HG03575 (cell line): Measurements from ENCODE around the gene CAMTA2.

Experiments used
- ATAC-seq: cut with Tn5 transposase; IDR thresholded peaks from one replicate; pipeline ENCODE4 v1.9.1; 2021; ENCODE audit not compliant: unreplicated experiment, insufficient number of reproducible peaks, low FRiP score; ENCODE audit errors: extremely low read depth

Gene CAMTA2

GRCh38 chr17:4972322-4972721 is 15.2 kb downstream of the CAMTA2 start:
- ATAC-seq, result no peak

DNA sequence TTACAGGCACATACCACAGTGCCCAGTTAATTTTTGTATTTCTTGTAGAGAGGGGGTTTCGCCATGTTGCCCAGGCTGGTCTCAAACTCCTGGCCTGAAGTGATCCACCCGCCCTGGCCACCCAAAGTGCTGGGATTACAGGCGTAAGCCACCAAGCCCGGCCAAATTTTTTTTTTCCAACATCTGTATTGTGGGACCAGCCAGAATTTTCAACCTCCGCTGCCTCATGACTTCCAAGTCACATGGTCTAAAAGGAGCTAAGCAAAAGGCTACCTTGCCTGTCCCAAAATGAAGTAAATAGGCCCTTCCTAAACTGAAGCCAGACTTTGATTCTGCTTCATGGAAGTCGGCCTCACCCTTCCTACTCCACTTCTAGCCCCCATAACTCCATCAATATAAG is 15.6 kb downstream of the CAMTA2 start:
- no peak for ATAC-seq

DNA sequence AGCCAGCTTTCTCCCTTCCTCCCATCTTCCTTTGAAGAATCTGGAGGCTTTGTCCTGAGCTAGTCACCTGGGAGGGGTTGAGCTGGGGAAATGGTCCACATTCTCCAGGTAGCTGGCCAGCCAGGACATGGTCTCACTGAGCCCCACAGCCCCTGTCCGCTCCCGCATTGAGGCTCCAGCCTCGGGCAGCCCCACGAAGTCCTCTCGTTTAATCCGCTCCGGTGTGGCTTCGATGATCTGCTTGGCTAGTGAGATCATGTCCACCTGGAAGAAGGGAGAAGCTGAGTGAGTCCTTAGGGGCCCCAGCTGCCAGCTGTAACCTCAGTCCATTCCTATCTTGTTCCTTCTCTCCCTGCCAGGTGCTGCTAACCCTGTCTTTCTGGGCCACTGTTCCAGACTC is 17.2 kb downstream of the CAMTA2 start:
- no peak for ATAC-seq

GRCh38 chr17:4969551-4970173 is 17.8 kb downstream of the CAMTA2 start:
- ATAC-seq, result no peak

DNA sequence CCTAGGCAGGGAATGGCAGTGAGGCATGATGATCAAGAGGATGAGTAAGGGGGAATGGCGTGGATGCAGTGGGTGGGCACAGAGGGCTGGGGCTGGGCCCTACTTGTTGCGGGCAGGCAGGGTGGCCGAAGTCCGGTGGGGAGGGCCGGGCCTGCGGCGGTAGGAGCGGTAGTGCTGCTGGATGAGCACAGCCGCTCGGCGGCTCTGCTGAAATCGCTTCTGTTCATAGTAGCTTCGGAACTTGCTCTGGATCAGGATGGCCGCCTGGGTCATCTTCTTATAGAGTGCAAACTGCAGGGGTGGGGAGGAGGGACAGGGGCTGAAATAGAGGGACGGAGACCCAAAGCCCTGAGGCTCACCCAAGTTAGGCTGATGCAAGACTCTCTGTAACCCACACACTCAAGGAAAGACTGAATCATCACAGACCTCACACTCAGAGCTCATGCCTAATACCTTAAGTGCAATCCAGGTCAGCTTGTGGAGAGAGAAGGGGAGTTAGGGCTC is 18.4 kb downstream of the CAMTA2 start:
- no peak for ATAC-seq

DNA sequence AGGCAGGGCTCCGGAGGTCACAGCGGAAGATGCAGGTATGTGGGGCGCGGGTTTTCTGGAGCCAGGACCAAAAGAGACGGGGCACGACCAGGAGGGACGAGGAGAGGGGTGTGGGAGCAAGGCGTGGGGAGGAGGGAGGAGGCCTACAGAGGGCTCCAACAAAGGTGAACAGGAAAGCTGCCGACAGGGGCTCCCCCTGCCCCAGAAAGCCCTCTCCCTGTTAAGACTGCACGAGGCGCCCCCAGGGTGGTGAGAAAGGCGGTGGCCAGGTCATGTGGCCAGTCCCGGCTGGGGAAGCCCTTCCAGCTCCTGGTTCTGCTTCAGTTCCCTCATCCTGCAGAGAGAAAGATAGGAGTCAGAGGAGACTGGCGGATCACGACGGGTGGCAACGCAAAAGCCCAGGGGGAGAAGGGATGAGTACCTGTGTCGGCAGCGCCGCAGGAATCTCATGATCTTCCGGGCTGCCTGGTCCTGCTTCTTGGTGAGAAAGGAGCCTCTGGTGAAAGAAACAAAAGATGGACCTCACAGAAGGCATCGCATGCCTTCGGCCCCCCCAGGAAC is 18.9 kb downstream of the CAMTA2 start:
- ATAC-seq, result no peak

DNA sequence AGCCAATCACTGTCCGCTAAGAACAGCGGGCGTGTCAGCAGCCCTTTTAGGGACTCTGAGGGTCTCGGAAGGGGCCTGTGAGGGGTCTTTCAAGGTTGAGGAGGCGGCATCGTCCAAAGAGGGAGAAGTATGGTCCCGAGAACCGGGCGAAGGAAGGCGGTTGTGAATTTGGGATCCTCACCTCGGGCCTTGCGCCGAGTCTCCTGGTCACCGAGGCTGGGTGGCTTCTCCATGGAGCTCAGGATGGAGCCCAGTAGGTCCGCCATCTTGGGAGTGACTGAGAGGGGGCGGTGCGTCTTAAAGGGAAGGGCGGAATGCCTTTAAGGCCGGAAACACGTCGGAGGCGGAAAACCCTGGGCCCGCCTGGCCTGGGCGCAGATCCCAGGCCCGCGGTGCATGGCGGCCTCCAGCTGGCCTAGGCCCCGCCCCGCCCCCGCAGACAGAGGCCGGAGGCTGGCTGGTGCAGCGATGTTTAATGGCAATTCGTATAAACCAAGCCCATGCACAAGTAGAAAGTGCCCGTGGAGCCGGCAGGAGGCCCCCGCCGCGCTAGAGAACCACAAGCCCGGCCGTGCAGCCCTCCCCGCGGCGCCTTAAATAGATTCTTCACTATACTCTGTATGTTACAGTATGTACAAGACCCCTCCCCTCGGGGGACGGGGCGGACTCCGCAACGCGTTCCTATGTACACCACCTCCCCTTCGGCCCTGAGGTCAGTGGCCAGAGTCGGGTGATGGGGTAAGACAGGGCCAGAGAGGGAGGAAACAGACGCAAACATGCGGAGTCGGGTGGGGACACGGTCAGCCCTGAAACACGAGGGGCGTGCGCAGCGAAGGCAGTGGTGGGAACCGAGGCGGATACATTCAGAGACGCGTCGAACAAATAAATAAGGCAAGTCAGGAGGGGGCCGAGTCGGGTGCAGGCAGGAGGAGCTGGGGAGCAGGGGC is 19.7 kb downstream of the CAMTA2 start, which contains the start of gene SPAG7:
Gene SPAG7 (minus strand): TSS at position 279 of the 947 bp plus-strand sequence. CDS start 13 bp downstream, at position 266.
- peak; percentile 30 for ATAC-seq

- ATAC-seq, result peak; percentile 51
Measured at GRCh38 chr17:4966844-4967538, 20.5 kb downstream of the CAMTA2 start.

GRCh38 chr17:4965311-4965986 is 22.0 kb downstream of the CAMTA2 start:
- no peak for ATAC-seq

DNA sequence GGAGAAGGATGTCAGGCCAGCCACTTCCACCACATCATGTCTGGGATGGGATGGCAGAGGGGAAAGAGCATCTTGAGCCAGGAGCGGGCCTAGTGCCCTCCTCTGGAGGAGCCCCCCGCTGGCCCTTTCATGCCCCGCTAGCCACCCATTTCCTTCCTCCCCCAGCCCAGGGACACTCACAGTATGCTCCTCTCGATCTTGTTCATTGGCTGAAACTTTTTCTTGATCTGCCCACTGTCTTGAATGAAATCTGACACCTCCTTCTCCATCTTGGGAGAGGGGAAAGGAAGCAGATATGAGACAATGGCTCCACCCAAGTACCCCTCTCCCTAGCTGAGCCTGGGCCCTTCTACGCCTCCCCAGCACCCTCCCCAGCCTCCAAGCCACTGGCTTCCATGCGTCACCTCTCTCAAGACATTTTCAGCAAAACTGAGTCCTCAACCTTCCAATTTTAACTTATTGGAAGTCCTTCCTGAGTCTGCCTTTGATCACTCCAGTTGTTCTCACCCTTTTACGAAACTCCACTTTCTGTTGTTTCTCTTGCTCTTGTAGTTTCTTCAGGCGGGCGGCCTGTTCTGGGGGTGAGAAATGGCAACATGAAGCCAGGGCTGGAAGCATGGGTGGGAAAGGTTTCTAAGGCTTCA is 27.1 kb downstream of the CAMTA2 start:
- ATAC-seq, result no peak

- no peak for ATAC-seq
Measured at GRCh38 chr17:4959261-4959965, 28.1 kb downstream of the CAMTA2 start.

DNA sequence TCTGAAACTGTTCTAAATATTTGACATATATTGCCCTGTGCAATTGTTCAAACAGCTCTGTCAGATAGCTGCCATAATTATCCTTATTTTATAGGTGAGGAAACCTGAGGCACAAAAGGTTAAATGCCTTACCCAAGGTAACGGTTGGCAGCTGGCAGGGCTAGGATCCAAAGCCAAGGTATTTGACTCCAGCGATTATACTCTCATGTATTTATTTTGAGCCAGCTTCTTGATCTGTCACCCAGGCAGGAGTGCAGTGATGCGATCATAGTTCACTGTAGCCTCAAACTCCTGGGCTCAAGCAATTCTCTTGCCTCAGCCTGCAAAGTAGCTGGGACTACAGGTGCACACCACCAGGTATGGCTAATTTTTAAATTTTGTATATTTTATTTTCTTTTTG is 29.4 kb downstream of the CAMTA2 start:
- ATAC-seq, result no peak

DNA sequence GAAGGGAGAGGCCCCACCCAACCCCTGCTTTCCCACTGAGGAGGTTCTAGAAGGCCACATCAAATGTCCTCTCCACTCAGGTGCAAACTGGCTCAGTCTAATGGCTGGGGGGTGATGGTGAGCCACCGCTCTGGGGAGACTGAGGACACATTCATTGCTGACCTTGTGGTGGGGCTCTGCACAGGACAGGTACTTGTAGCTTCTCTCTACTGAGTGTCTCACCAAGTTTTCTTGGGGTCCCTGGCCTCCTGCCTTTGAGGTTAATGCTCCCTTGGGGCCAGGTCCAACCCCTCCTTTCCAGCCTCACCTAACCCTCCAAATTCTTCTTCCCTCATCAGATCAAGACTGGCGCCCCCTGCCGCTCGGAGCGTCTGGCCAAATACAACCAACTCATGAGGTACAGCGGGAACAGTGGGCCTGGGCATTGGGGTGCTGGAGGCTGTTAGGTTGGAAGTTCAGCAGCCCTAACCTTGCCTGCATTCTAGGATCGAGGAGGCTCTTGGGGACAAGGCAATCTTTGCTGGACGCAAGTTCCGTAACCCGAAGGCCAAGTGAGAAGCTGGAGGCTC is 30.9 kb downstream of the CAMTA2 start:
- ATAC-seq, result no peak

GRCh38 chr17:4955091-4955490 is 32.4 kb downstream of the CAMTA2 start:
- no peak for ATAC-seq

- no peak for ATAC-seq
Measured at GRCh38 chr17:4953451-4953961, 34.0 kb downstream of the CAMTA2 start.

DNA sequence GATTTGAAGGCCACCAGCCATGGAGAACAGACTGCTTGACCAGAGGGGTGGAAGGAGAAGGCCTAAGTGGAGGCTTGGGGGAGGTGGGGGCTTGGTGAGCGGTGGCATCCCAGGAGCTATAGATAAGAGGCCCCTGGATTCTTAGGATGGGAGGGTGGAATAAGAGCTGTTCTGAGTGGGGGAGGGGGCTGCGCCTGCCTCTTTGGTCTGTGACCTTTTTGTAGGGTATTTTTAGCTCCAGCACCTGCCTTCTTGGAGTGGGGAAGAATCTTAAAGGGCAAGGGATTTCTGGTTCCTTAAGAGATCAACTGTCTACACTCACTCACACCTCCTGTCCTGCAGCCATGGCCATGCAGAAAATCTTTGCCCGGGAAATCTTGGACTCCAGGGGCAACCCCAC is 36.0 kb downstream of the CAMTA2 start:
- ATAC-seq, result no peak

DNA sequence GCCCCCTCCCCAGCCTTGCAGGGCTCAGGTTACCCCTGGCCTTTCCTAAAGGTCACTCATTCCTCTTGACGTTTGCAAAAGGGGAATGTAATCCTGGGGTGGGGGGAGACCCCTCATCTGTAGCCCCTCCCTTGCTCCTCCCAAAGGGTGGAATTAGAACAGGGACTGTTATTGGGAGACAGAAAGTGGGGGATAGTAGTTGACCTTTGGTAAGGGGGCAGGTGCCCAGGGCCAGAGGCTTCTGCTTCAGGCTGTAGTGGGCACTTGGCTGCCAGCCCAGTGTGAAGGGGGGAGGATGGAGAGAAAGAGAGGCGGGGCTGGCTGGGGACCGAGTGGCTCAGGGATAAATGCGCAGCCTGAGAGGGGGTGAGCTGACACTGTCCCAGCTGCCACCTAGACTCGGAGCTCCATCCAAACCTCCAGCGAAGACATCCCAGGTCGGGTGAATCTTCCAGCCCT is 36.7 kb downstream of the CAMTA2 start, which contains the start of gene ENO3:
Gene ENO3 (plus strand): TSS at position 374 of the 459 bp plus-strand sequence. CDS start 711 bp downstream, outside the sequence.
- ATAC-seq, result no peak
